OCI-M2 (cell line): ENCODE results near the gene MTG2.

Source experiments
- DNase-seq: peaks from one replicate; lab custom pipeline; 2025; ENCODE audit not compliant: unreplicated experiment; lab: John Stamatoyannopoulos, UW

Gene MTG2

DNA sequence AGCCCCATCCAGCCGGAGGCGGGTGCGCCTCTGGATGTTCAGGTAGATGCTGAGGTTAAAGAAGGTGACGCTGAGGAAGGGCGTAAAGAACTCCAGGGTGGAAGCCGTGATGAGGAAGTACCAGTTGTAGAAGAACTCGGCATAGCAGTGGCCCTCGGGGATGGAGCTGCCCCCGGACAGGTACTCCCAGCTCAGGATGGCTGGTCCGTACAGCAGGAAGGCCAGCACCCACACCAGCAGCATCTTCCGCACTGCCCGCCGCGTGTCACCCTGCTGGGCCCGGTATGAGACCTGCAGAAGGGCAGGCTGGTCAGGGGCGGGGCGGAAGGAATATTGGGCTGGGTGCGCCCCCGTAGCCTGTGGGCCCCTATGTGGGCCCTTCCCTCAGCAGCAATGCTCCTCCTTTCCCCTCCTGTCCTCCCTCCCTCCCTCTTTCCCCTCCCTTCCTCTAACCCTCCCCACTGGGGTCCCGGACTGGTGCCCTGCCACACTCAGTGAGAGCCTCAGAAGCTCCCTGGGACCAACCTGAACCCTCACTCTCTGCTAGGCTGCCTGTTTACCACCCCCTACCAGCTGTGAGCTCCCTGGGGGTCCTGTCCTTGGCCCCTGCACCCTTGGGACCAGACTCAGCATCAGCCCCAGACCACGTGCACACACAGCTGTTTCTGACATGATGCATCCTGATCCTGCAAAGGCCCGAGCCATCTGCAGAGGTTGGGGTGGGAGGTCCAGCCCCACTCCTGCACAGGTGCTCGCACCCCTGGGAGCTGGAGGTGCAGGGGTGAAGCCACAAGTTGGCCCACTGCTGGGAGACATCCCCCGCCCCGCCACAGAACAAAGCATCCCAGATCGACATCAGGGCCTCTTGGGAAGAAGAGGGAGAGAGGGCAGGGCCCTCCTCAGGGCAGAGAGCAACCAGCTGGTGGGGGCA, 34.1 kb downstream of the MTG2 start:
- no peak for DNase-seq

DNA sequence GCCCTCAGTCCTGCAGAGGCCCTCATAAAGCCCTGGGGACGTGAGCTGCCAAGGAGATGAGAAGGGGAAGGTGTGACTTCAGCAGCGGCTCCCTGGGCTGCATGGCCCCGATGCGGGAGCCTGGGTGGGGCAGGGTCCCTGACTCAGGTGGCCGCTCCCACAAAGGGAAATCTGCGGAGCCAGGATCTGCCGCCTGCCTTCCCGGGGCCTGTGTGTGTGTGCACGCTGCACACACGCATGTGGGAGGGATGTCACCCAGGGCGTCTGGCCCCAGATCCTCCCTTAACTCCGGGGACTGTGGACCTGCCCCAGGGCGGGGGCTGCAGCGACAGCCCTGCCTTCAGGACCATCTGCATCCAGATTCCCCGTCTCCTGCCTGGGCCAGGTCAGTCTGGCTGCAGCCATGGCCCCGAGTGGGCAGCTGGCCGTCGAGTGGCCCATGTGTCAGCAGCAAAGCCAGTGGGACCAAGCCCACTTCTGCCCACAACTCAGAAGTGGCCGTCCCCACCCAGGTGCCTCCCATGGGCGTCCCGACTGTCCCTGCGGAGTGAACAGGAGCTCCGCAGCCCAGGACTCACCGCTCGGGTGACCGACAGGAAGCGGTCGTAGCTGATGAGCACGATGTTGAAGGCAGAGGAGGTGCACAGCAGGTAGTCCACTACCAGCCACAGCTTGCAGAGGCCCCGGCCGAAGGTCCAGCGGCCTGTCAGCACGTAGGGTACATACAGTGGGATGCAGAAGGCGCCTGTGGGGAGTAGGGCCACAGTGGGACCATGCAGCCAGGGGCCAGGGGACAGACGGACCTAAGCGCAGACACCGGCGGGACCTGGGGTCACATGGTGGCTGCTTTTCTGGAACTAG, 35.3 kb downstream of the MTG2 start:
- DNase-seq: no peak

GRCh38 chr20:62219101-62219991, 36.5 kb downstream of the MTG2 start:
- DNase-seq: no peak

- DNase-seq: no peak
These were observed 37.3 kb downstream of the MTG2 start, which contains the start of gene HRH3 for GRCh38 chr20:62219992-62220665. HRH3 (minus strand) TSS chr20:62220278; CDS start chr20:62219970, 308 bp downstream.

GRCh38 chr20:62220666-62221568, 38.1 kb downstream of the MTG2 start:
- no peak for DNase-seq

DNA sequence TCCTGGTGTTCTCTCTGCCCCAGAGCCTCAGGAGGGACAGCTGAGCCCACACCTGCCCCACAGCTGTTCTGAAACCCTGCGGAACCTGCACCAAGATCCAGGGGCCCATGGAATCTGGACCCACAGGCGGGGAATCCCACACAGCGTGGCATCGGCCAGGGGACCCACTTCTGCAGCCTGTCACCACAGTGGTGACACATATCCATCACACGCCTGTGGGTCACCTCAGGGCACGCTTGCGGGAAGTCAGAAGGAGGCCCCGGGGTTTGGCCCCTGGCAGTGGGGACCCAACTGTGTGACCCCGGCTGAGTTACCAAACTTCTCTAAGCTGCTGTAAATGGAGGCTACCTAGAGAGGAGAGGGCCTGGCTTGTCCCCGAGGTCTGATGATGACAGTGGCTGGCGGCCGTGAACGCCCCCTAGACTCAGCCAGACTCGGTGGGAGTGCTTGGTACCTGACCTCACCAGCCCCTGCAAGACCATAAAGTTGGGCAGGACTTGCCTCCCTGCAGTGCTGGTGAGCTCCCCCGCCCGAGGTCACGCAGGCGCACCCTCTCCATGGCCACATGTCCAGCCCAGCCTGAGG, 39.5 kb downstream of the MTG2 start:
- no peak for DNase-seq

GRCh38 chr20:62222972-62223371, 40.1 kb downstream of the MTG2 start:
- no peak for DNase-seq

DNA sequence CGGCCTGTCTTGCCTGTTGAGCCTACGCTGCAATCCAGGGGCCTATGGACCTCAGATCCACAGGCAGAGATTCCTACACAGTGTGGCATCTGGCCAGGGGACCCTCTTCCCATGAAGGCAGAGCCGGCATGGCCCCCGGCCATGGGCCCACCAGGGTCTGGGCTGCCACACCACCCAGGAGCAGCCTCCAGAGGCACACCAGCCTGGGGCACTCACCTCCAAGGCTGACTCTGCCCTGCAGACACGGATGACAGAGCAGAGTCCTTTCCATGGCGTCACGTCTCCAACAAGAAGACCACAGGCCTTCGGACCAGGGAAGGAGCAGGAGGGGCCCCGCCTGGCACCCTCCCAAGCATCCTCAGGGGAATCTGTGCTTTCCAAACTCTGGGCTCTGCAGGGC, 40.7 kb downstream of the MTG2 start:
- DNase-seq: no peak

DNA sequence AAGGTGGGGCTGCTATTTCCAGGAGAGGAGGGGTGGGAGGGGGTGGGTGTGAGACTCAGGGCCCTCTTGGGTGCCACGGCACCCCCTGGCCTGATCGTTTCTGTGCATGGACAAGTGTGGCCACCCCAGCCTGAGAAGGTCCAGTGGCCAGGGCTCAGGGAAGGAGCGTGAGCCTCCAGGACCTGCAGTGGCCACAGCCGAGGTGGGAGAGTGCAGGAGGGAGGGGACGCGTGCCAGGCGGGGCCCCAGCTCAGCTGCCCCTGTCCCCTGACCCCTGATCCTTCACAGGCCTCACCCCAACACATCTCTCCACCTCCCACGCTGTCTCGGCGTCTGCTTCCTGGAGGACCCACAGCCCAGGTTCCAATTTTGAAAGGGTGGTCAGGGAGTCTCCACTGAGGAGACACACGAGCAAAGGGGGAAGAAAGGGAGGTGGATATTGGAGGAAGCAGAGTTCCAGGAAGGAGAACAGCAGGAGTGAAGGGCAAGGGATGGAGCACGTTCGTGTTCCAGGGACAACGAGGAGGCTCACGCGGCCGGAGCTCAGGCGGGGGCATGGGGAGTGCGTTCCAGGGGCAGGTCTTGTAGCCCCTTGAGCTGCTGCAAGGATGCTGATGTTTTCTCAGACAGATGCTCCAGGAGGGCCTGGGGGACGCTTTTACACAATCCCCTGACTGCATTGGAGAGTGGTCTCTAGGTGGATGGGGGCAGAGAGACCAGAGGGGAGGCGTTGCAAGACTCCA, 41.5 kb downstream of the MTG2 start:
- DNase-seq: no peak

- no peak for DNase-seq
These were observed 42.2 kb downstream of the MTG2 start for GRCh38 chr20:62225026-62225425.

DNA sequence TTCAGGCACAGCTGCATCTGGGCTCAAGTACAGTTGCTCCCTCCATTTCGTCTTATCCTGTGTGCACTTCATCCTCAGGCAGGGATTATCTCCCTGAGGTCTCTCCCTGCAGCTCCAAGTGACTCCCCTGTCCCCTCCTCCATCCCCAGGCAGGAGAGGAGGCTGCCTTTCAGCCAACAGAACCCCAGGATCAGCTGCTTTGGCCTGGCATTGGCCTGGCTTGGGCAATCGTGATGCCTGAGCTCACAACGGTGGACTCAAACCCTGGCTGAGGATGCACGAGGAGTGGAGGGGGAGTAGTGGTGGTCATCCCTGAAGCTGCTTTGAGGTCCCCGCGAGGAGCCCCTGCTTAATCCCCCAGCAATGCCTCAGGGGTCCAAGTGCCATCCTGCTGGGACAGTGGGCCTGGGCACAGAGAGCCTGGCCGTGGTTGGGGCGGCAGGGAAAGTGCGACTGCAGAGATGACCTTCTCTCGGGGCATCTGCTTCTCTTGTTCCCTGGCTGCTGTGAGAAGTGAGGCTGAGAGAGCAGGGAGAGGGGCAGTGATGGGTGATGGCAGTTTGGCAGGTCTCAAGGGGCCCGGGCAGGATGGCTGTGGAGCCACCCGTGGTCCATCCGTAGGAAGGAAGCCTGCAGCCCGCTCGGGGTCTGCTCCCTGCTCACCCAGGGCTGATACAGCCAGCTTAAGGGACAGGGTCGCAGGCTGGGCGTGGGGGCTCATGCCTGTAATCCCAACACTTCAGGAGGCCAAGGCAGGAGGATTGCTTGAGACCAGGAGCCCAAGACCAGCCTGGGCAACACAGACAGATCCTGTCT, 43.2 kb downstream of the MTG2 start:
- no peak for DNase-seq

- DNase-seq: no peak
These were observed 44.1 kb downstream of the MTG2 start for GRCh38 chr20:62226707-62227590.

GRCh38 chr20:62227591-62227976, 44.8 kb downstream of the MTG2 start:
- DNase-seq: no peak

GRCh38 chr20:62227977-62228958, 45.4 kb downstream of the MTG2 start:
- DNase-seq: no peak

GRCh38 chr20:62228982-62229545, 46.2 kb downstream of the MTG2 start:
- DNase-seq: no peak
